ACC112 (cell line): ENCODE results near the gene FCHSD2.
A peak's percentile ranks its signal among the peaks of the same experiment; 100 is the strongest.

Experiments used
- H2AFZ ChIP-seq: fragments of 200-600 bp; sonication (generic); one replicate; pipeline ENCODE4 v1.6.0; 2017; ENCODE audit warnings: antibody characterized with exemption, low read length; ENCODE audit not compliant: unreplicated experiment
- H3K27ac ChIP-seq: fragments of 200-600 bp; sonication (generic); 2 replicates; pipeline ENCODE4 v1.5.1; 2014; ENCODE audit warnings: low read depth, mild to moderate bottlenecking, antibody characterized with exemption, low read length, moderate library complexity
- H3K27me3 ChIP-seq: fragments of 200-600 bp; sonication (generic); 2 replicates; pipeline ENCODE4 v1.6.1; 2014; ENCODE audit warnings: mild to moderate bottlenecking, antibody characterized with exemption, low read length, moderate library complexity, mixed read lengths; ENCODE audit not compliant: insufficient read depth
- H3K36me3 ChIP-seq: fragments of 200-600 bp; sonication (generic); 2 replicates; pipeline ENCODE4 v1.6.1; 2016; ENCODE audit warnings: mild to moderate bottlenecking, antibody characterized with exemption, low read length, moderate library complexity, mixed read lengths; ENCODE audit not compliant: insufficient read depth
- H3K4me1 ChIP-seq: fragments of 200-600 bp; sonication (generic); one replicate; pipeline ENCODE4 v1.6.1; 2016; ENCODE audit warnings: low read length, mixed read lengths; ENCODE audit not compliant: insufficient read depth, unreplicated experiment, control insufficient read depth
- H3K4me3 ChIP-seq: fragments of 200-600 bp; sonication (generic); 2 replicates; pipeline ENCODE4 v1.5.1; 2014; ENCODE audit warnings: mild to moderate bottlenecking, low read depth, low read length
- H3K79me2 ChIP-seq: fragments of 200-600 bp; sonication (generic); one replicate; pipeline ENCODE4 v1.6.0; 2016; ENCODE audit warnings: low read length; ENCODE audit not compliant: control insufficient read depth, unreplicated experiment, insufficient read depth

Gene FCHSD2

GRCh38 chr11:72824020-72824419 is 318.1 kb downstream of the FCHSD2 start:
- no peak overlapping the region for H3K27ac ChIP-seq
- peaks cover 2% of the 10 kb centered on the region; the same call in 1 of the 2 replicates for H3K36me3 ChIP-seq
- H3K79me2 ChIP-seq: no peaks in the 10 kb centered on the region
- H3K4me3 ChIP-seq: no peak overlapping the region
- H3K27me3 ChIP-seq: no peaks in the 10 kb centered on the region
- no peak overlapping the region for H2AFZ ChIP-seq
- H3K4me1 ChIP-seq: peaks cover 16% of the 10 kb centered on the region

GRCh38 chr11:72823105-72823804 is 318.9 kb downstream of the FCHSD2 start:
- Histone ChIP-seq H3K4me1 (peaks cover 12% of the 10 kb centered on the region), H3K4me3 (no peak overlapping the region), H3K27me3 (no peaks in the 10 kb centered on the region), H2AFZ (no peak overlapping the region), H3K36me3 (peaks cover 6% of the 10 kb centered on the region; the same call in 1 of the 2 replicates), H3K79me2 (no peaks in the 10 kb centered on the region), H3K27ac (no peak overlapping the region)

- H3K27ac ChIP-seq: no peak overlapping the region
- no peaks in the 10 kb centered on the region for H3K79me2 ChIP-seq
- peak overlapping the region; percentile 55 for H2AFZ ChIP-seq
- peaks cover 7% of the 10 kb centered on the region for H3K4me1 ChIP-seq
- no peaks in the 10 kb centered on the region for H3K27me3 ChIP-seq
- H3K4me3 ChIP-seq: peak overlapping the region; percentile 76
- peaks cover 6% of the 10 kb centered on the region; the same call in 1 of the 2 replicates for H3K36me3 ChIP-seq
Observed at GRCh38 chr11:72821920-72822799, 320.0 kb downstream of the FCHSD2 start.

- no peak overlapping the region for H3K27ac ChIP-seq
- no peaks in the 10 kb centered on the region for H3K79me2 ChIP-seq
- peaks cover 10% of the 10 kb centered on the region for H3K4me1 ChIP-seq
- H3K27me3 ChIP-seq: no peaks in the 10 kb centered on the region
- peaks cover 6% of the 10 kb centered on the region; the same call in 1 of the 2 replicates for H3K36me3 ChIP-seq
- H3K4me3 ChIP-seq: peak overlapping the region; percentile 76
- H2AFZ ChIP-seq: peak overlapping the region; percentile 55
Observed at GRCh38 chr11:72821221-72821919, 320.7 kb downstream of the FCHSD2 start.

GRCh38 chr11:72820439-72821139 is 321.5 kb downstream of the FCHSD2 start:
- Histone ChIP-seq H3K27ac (no peak overlapping the region), H3K4me1 (peaks cover 16% of the 10 kb centered on the region), H3K36me3 (peaks cover 6% of the 10 kb centered on the region; the same call in 1 of the 2 replicates), H3K27me3 (no peaks in the 10 kb centered on the region), H2AFZ (no peak overlapping the region), H3K4me3 (no peak overlapping the region), H3K79me2 (peaks cover 1% of the 10 kb centered on the region)

- H3K79me2 ChIP-seq: peaks cover 10% of the 10 kb centered on the region
- H3K27me3 ChIP-seq: no peaks in the 10 kb centered on the region
- no peak overlapping the region for H3K4me3 ChIP-seq
- H3K36me3 ChIP-seq: peaks cover 6% of the 10 kb centered on the region; the same call in 1 of the 2 replicates
- no peak overlapping the region for H3K27ac ChIP-seq
- peaks cover 20% of the 10 kb centered on the region for H3K4me1 ChIP-seq
- H2AFZ ChIP-seq: no peak overlapping the region
Observed at GRCh38 chr11:72818971-72819370, 323.1 kb downstream of the FCHSD2 start.

GRCh38 chr11:72817966-72818365 is 324.2 kb downstream of the FCHSD2 start:
- Histone ChIP-seq H3K36me3 (peaks cover 6% of the 10 kb centered on the region; the same call in 1 of the 2 replicates), H3K4me3 (no peak overlapping the region), H3K27me3 (no peaks in the 10 kb centered on the region), H3K27ac (no peak overlapping the region), H2AFZ (no peak overlapping the region), H3K4me1 (peaks cover 20% of the 10 kb centered on the region), H3K79me2 (peaks cover 14% of the 10 kb centered on the region)

- H3K27ac ChIP-seq: no peak overlapping the region
- peaks cover 6% of the 10 kb centered on the region; the same call in 1 of the 2 replicates for H3K36me3 ChIP-seq
- no peaks in the 10 kb centered on the region for H3K27me3 ChIP-seq
- H2AFZ ChIP-seq: no peak overlapping the region
- peaks cover 20% of the 10 kb centered on the region for H3K4me1 ChIP-seq
- peak overlapping the region; percentile 20; the same call in 1 of the 2 replicates for H3K4me3 ChIP-seq
- peaks cover 26% of the 10 kb centered on the region for H3K79me2 ChIP-seq
Observed at GRCh38 chr11:72816404-72816990, 325.6 kb downstream of the FCHSD2 start.

GRCh38 chr11:72815110-72815618 is 327.0 kb downstream of the FCHSD2 start:
- peaks cover 16% of the 10 kb centered on the region for H3K4me1 ChIP-seq
- H3K27ac ChIP-seq: peak overlapping the region; percentile 91
- no peaks in the 10 kb centered on the region for H3K27me3 ChIP-seq
- peak overlapping the region; percentile 83 for H2AFZ ChIP-seq
- H3K4me3 ChIP-seq: peak overlapping the region; percentile 84
- peaks cover 6% of the 10 kb centered on the region; the same call in 1 of the 2 replicates for H3K36me3 ChIP-seq
- peaks cover 26% of the 10 kb centered on the region for H3K79me2 ChIP-seq
